Neural progenitor cell (in vitro differentiated cells): ENCODE data around the gene OTUD5. TPM values are rescaled to one million over a fixed set of nuclear protein-coding genes. Genes with fewer than 3 reads are reported as not detected.
A peak's percentile ranks its signal among the peaks of the same experiment; 100 is the strongest.

ENCODE experiments used
- DNase-seq: peaks from one replicate; pipeline ENCODE4 v3.0.0-alpha.2; 2016; ENCODE audit warnings: low spot score
- H2AFZ ChIP-seq: fragments of 200-600 bp; sonication (generic); replicated peaks from 2 replicates; pipeline ENCODE4 v1.6.1; 2016; ENCODE audit warnings: antibody characterized with exemption
- H3F3A ChIP-seq: fragments of 200-600 bp; sonication (generic); 2 replicates; pipeline ENCODE4 v1.6.1; 2016; ENCODE audit warnings: antibody characterized with exemption, low read depth
- H3K27ac ChIP-seq: fragments of 200-600 bp; sonication (generic); 2 replicates; pipeline ENCODE4 v1.5.1; 2016; ENCODE audit warnings: mild to moderate bottlenecking
- H3K27me3 ChIP-seq: fragments of 200-600 bp; sonication (generic); 2 replicates; pipeline ENCODE4 v1.6.1; 2016; ENCODE audit warnings: mild to moderate bottlenecking, moderate library complexity
- H3K36me3 ChIP-seq: fragments of 200-600 bp; sonication (generic); 2 replicates; pipeline ENCODE4 v1.5.1; 2016
- H3K4me1 ChIP-seq: fragments of 200-600 bp; sonication (generic); 2 replicates; pipeline ENCODE4 v1.6.1; 2016; ENCODE audit warnings: mixed run types
- H3K4me2 ChIP-seq: fragments of 200-600 bp; sonication (generic); 2 replicates; pipeline ENCODE4 v1.6.1; 2016
- H3K4me3 ChIP-seq: fragments of 200-600 bp; sonication (generic); 2 replicates; pipeline ENCODE4 v1.5.1; 2016
- H3K79me2 ChIP-seq: fragments of 200-600 bp; sonication (generic); 2 replicates; pipeline ENCODE4 v1.6.1; 2016; ENCODE audit warnings: low read depth
- H3K9ac ChIP-seq: fragments of 200-600 bp; sonication (generic); 2 replicates; pipeline ENCODE4 v1.6.1; 2016
- H3K9me3 ChIP-seq: fragments of 200-600 bp; sonication (generic); 2 replicates; pipeline ENCODE4 v1.5.1; 2016; ENCODE audit warnings: low read depth
- H4K20me1 ChIP-seq: fragments of 200-600 bp; sonication (generic); 2 replicates; pipeline ENCODE4 v1.6.1; 2016; ENCODE audit warnings: low read depth
- H3K27ac Mint-ChIP-seq: 3 replicates; pipeline ENCODE4 v1.8.0; 2021; ENCODE audit warnings: mixed read lengths
- H3K27me3 Mint-ChIP-seq: 2 replicates; pipeline ENCODE4 v1.8.0; 2022; ENCODE audit warnings: low read depth, mild to moderate bottlenecking, inconsistent platforms, moderate library complexity, mixed read lengths; ENCODE audit not compliant: insufficient read depth
- H3K36me3 Mint-ChIP-seq: 3 replicates; pipeline ENCODE4 v1.8.0; 2021; ENCODE audit warnings: mixed read lengths
- H3K4me1 Mint-ChIP-seq: 3 replicates; pipeline ENCODE4 v1.8.0; 2021; ENCODE audit warnings: mixed read lengths
- H3K4me3 Mint-ChIP-seq: 3 replicates; pipeline ENCODE4 v1.8.0; 2021; ENCODE audit warnings: mild to moderate bottlenecking, moderate library complexity, mixed read lengths
- H3K9me3 Mint-ChIP-seq: 3 replicates; pipeline ENCODE4 v1.8.0; 2020; ENCODE audit warnings: mixed read lengths
- CTCF ChIP-seq: fragments of 200-600 bp; sonication (generic); IDR thresholded peaks from 2 replicates; pipeline ENCODE4 v1.5.1; 2017; ENCODE audit warnings: antibody characterized with exemption, mild to moderate bottlenecking
- EZH2 ChIP-seq: fragments of 200-600 bp; sonication (generic); IDR thresholded peaks from 2 replicates; pipeline ENCODE4 v1.6.1; 2017; ENCODE audit warnings: antibody characterized with exemption, mild to moderate bottlenecking, moderate library complexity
- EZH2phosphoT487 ChIP-seq: fragments of 200-600 bp; sonication (generic); IDR thresholded peaks from 2 replicates; pipeline ENCODE4 v1.6.1; 2017; ENCODE audit warnings: antibody characterized with exemption
- total RNA-seq: library from RNA; depleted of rRNA; stranded (reverse); fragments of >200 nt; gene quantifications from 2 replicates; pipeline ENCODE4 v1.2.3, GENCODE V29; 2015; ENCODE audit warnings: low replicate concordance

Gene OTUD5
- total RNA-seq, 1 donor from 2014 or later: 38.6 TPM

- Histone ChIP-seq H3K27ac (no peak overlapping the region), H3K4me2 (no peak overlapping the region), H3K4me1 (no peaks in the 10 kb centered on the region), H3K36me3 (no peaks in the 10 kb centered on the region), H3K79me2 (peaks cover 43% of the 10 kb centered on the region), H2AFZ (no peak overlapping the region), H3K9ac (no peak overlapping the region), H3K27me3 (no peaks in the 10 kb centered on the region), H3K4me3 (no peak overlapping the region), H3F3A (peaks cover 22% of the 10 kb centered on the region), H3K9me3 (no peaks in the 10 kb centered on the region), H4K20me1 (peaks cover 22% of the 10 kb centered on the region)
- Mint-ChIP-seq H3K4me3 (no peak overlapping the region), H3K4me1 (peaks cover 19% of the 10 kb centered on the region), H3K36me3 (peaks cover 3% of the 10 kb centered on the region), H3K27ac (no peak overlapping the region), H3K27me3 (peaks cover 8% of the 10 kb centered on the region), H3K9me3 (peaks cover 14% of the 10 kb centered on the region)
- DNase-seq: no peak
- TF ChIP-seq CTCF: no peak
- no peak for TF ChIP-seq EZH2
- no peak for TF ChIP-seq EZH2phosphoT487
These were observed 62.5 kb downstream of the OTUD5 start for GRCh38 chrX:48894891-48895290.

- Histone ChIP-seq H3K9ac (no peak overlapping the region), H2AFZ (no peak overlapping the region), H3K9me3 (no peaks in the 10 kb centered on the region), H3K27ac (no peak overlapping the region), H3K79me2 (peaks cover 32% of the 10 kb centered on the region), H3K4me3 (no peak overlapping the region), H4K20me1 (peaks cover 22% of the 10 kb centered on the region), H3K36me3 (no peaks in the 10 kb centered on the region), H3K4me2 (no peak overlapping the region), H3F3A (peaks cover 22% of the 10 kb centered on the region), H3K27me3 (no peaks in the 10 kb centered on the region), H3K4me1 (no peaks in the 10 kb centered on the region)
- H3K4me1 Mint-ChIP-seq: peaks cover 19% of the 10 kb centered on the region
- no peak overlapping the region for H3K27ac Mint-ChIP-seq
- TF ChIP-seq EZH2phosphoT487 (no peak), EZH2 (no peak), CTCF (no peak)
- no peak for DNase-seq
- peaks cover 3% of the 10 kb centered on the region for H3K36me3 Mint-ChIP-seq
- peaks cover 7% of the 10 kb centered on the region for H3K27me3 Mint-ChIP-seq
- peaks cover 14% of the 10 kb centered on the region for H3K9me3 Mint-ChIP-seq
- no peak overlapping the region for H3K4me3 Mint-ChIP-seq
These were observed 63.7 kb downstream of the OTUD5 start for GRCh38 chrX:48893556-48894348.

- peak overlapping the region; percentile 35 for H3K4me3 Mint-ChIP-seq
- H3K27me3 Mint-ChIP-seq: peaks cover 7% of the 10 kb centered on the region
These were observed 64.5 kb downstream of the OTUD5 start for GRCh38 chrX:48892896-48893295.

More at GRCh38 chrX:48892896-48893295, 64.5 kb downstream of the OTUD5 start:
- Histone ChIP-seq H3K4me3 (no peak overlapping the region), H3K27ac (no peak overlapping the region), H3K4me2 (no peak overlapping the region), H3K27me3 (no peaks in the 10 kb centered on the region), H2AFZ (no peak overlapping the region), H3K4me1 (no peaks in the 10 kb centered on the region), H3K9ac (no peak overlapping the region), H3K36me3 (no peaks in the 10 kb centered on the region), H3K9me3 (no peaks in the 10 kb centered on the region), H4K20me1 (peaks cover 22% of the 10 kb centered on the region), H3F3A (peaks cover 22% of the 10 kb centered on the region), H3K79me2 (peaks cover 28% of the 10 kb centered on the region)
- TF ChIP-seq CTCF (no peak), EZH2phosphoT487 (no peak), EZH2 (no peak)
- Mint-ChIP-seq H3K27ac (no peak overlapping the region), H3K36me3 (peaks cover 3% of the 10 kb centered on the region), H3K4me1 (peaks cover 16% of the 10 kb centered on the region), H3K9me3 (peaks cover 14% of the 10 kb centered on the region)
- no peak for DNase-seq
